DOHH2 (cell line): ENCODE measurements around the gene APOA5.

ENCODE experiments used
- H3F3A ChIP-seq: fragments of 200-600 bp; sonication (generic), shearing (Covaris generic); 2 replicates; pipeline ENCODE4 v1.6.0; 2016; ENCODE audit warnings: antibody characterized with exemption, mild to moderate bottlenecking; ENCODE audit not compliant: control insufficient read depth, insufficient read depth
- H3K27ac ChIP-seq: fragments of 200-600 bp; sonication (generic); 2 replicates; pipeline ENCODE4 v1.5.1; 2014; ENCODE audit warnings: low read depth, mild to moderate bottlenecking, low read length, moderate library complexity
- H3K27me3 ChIP-seq: fragments of 200-600 bp; sonication (generic); 2 replicates; pipeline ENCODE4 v1.6.1; 2014; ENCODE audit warnings: mild to moderate bottlenecking, low read length, mixed read lengths; ENCODE audit not compliant: control insufficient read depth
- H3K36me3 ChIP-seq: fragments of 200-600 bp; sonication (generic); 2 replicates; pipeline ENCODE4 v1.6.1; 2014; ENCODE audit warnings: mild to moderate bottlenecking, low read length, moderate library complexity, mixed read lengths; ENCODE audit not compliant: control insufficient read depth
- H3K4me1 ChIP-seq: fragments of 200-600 bp; sonication (generic); 2 replicates; pipeline ENCODE4 v1.6.1; 2014; ENCODE audit warnings: mild to moderate bottlenecking, low read length, mixed read lengths; ENCODE audit not compliant: control insufficient read depth
- H3K4me2 ChIP-seq: fragments of 200-600 bp; sonication (generic); 2 replicates; pipeline ENCODE4 v1.6.0; 2014; ENCODE audit warnings: mild to moderate bottlenecking, low read length, moderate library complexity
- H3K4me3 ChIP-seq: fragments of 200-600 bp; sonication (generic); 2 replicates; pipeline ENCODE4 v1.5.1; 2014; ENCODE audit warnings: mild to moderate bottlenecking, low read length, mixed read lengths
- H3K79me2 ChIP-seq: fragments of 200-600 bp; sonication (generic); 2 replicates; pipeline ENCODE4 v1.6.1; 2014; ENCODE audit warnings: mild to moderate bottlenecking, low read length, mixed read lengths; ENCODE audit not compliant: control insufficient read depth
- H3K9me2 ChIP-seq: fragments of 200-600 bp; sonication (generic); replicated peaks from 2 replicates; pipeline ENCODE4 v1.6.1; 2014; ENCODE audit warnings: mild to moderate bottlenecking, low read length, mixed read lengths; ENCODE audit not compliant: control insufficient read depth
- H3K9me3 ChIP-seq: fragments of 200-600 bp; sonication (generic); 2 replicates; pipeline ENCODE4 v1.6.1; 2014; ENCODE audit warnings: antibody characterized with exemption, low read length, mixed read lengths; ENCODE audit not compliant: control insufficient read depth, insufficient read depth
- H4K20me1 ChIP-seq: fragments of 200-600 bp; sonication (generic); 2 replicates; pipeline ENCODE4 v1.6.0; 2014; ENCODE audit warnings: low read depth, mild to moderate bottlenecking, antibody characterized with exemption, low read length, moderate library complexity; ENCODE audit not compliant: control insufficient read depth, insufficient read depth
- EZH2phosphoT487 ChIP-seq: fragments of 200-600 bp; sonication (generic); IDR thresholded peaks from 2 replicates; pipeline ENCODE4 v1.6.1; 2017; ENCODE audit warnings: borderline replicate concordance, mild to moderate bottlenecking, antibody characterized with exemption, low read length, moderate library complexity, mixed read lengths
- TF ChIP-seq, protein P1 (sequence below): fragments of 200-600 bp; sonication (generic); IDR thresholded peaks from one replicate; pipeline ENCODE4 v1.5.1; 2014; ENCODE audit warnings: antibody characterized with exemption, mild to moderate bottlenecking, low read depth, low read length; ENCODE audit not compliant: poor library complexity, severe bottlenecking

APOA5 gene

DNA sequence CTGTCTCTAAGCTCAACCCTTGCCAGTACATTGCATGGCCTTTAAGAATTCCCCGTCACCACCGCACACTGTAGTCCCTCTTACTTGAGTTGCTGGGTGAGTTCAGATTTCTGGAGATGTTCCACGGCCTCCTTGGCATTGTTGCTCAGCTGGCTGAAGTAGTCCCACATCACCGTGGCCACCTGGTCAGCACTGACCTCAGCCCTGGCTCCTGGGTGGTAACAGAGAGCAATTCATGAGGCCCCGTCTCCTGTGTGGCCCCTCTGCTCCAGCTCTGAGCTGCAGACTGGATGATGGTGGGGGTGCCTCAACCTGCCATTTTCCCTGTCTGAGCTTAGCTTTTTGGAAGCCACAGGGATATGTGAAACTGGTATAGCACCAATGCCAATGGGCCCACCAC, 30.9 kb upstream of the APOA5 start:
- H3K9me2 ChIP-seq, result no peaks in the 10 kb centered on the region
- H3K79me2 ChIP-seq, result no peaks in the 10 kb centered on the region
- no peaks in the 10 kb centered on the region for H3K36me3 ChIP-seq

DNA sequence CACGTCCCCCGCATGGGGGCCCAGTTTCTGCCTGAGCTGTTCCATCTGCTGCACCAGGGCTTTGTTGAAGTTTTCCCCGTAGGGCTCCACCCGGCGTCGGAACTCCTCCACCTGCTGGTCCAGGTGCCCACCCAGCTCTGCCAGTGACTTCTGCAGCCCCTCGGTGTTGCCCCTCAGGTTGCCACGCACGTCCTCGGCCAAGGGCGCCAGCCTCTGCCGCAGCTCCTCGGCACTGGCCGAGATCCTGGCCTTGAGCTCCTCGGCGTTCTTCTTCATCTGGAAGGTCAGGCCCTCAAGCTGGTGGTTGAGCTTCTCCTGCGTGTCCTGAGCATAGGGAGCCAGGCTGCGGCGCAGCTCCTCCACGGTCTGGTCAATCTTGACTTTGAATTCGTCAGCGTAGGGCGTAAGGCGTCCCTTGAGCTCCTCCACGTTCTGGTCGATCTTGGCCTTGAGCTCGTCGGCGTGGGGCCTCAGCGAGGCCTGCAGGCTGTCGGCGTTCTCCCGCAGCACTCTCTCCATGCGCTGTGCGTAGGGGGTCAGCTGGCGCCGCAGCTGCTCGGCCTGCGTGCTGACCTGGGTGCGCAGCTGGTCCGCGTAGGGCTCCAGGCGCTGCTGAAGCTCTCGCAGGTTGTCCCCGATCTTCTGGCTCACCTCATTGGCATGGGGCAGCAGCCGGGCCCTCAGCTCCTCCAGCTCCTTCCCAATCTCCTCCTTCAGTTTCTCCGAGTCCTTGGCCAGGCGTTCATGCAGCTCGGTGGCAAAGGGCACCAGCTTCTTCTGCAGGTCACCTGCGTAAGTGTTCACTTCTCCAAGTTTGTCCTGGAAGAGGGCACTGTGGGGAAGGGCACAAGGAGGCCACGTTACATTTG, 29.6 kb upstream of the APOA5 start:
- H3K27ac ChIP-seq, result no peak overlapping the region
- no peaks in the 10 kb centered on the region for H3K9me2 ChIP-seq
- no peaks in the 10 kb centered on the region for H3F3A ChIP-seq
- no peaks in the 10 kb centered on the region for H4K20me1 ChIP-seq
- H3K79me2 ChIP-seq, result no peaks in the 10 kb centered on the region
- no peak overlapping the region for H3K4me3 ChIP-seq
- no peak for TF ChIP-seq EZH2phosphoT487
- TF ChIP-seq, protein P1, sequence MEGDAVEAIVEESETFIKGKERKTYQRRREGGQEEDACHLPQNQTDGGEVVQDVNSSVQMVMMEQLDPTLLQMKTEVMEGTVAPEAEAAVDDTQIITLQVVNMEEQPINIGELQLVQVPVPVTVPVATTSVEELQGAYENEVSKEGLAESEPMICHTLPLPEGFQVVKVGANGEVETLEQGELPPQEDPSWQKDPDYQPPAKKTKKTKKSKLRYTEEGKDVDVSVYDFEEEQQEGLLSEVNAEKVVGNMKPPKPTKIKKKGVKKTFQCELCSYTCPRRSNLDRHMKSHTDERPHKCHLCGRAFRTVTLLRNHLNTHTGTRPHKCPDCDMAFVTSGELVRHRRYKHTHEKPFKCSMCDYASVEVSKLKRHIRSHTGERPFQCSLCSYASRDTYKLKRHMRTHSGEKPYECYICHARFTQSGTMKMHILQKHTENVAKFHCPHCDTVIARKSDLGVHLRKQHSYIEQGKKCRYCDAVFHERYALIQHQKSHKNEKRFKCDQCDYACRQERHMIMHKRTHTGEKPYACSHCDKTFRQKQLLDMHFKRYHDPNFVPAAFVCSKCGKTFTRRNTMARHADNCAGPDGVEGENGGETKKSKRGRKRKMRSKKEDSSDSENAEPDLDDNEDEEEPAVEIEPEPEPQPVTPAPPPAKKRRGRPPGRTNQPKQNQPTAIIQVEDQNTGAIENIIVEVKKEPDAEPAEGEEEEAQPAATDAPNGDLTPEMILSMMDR, result no peak
- no peak overlapping the region for H3K4me2 ChIP-seq
- no peaks in the 10 kb centered on the region for H3K9me3 ChIP-seq
- H3K27me3 ChIP-seq, result no peaks in the 10 kb centered on the region; the same call in 1 of the 2 replicates
- H3K36me3 ChIP-seq, result no peaks in the 10 kb centered on the region
- no peaks in the 10 kb centered on the region for H3K4me1 ChIP-seq

More for the DNA sequence above, 30.9 kb upstream of the APOA5 start:
- no peak overlapping the region for H3K27ac ChIP-seq
- no peak for TF ChIP-seq EZH2phosphoT487
- TF ChIP-seq, protein P1, result no peak
- H3F3A ChIP-seq, result no peaks in the 10 kb centered on the region
- H3K27me3 ChIP-seq, result no peaks in the 10 kb centered on the region
- no peaks in the 10 kb centered on the region for H3K4me1 ChIP-seq
- H3K4me2 ChIP-seq, result no peak overlapping the region
- H3K9me3 ChIP-seq, result no peaks in the 10 kb centered on the region
- H4K20me1 ChIP-seq, result no peaks in the 10 kb centered on the region
- H3K4me3 ChIP-seq, result no peak overlapping the region

DNA sequence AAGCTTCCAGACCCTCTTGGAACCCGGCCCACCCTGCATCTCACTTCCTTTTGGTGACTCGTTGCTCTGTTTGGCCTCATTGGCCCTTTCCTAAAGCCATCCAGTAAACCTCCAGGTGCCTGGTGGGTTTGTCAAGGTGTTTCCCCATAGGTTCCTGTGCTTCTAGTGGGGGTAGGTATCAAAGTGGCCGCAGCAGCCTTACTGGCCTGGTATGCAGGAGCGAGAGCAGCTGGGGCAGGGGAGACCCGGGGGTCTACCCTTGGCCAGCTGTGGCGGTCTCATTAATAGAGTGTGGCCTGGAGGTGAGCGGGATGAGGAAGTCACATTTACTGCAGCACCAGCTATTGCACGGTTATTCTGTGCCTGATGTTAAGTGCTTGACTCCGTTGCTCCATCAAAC, 27.4 kb upstream of the APOA5 start:
- Histone ChIP-seq H3K4me2 (no peak overlapping the region), H3K36me3 (no peaks in the 10 kb centered on the region), H4K20me1 (no peaks in the 10 kb centered on the region), H3K9me3 (no peaks in the 10 kb centered on the region), H3K27me3 (no peaks in the 10 kb centered on the region; the same call in 1 of the 2 replicates), H3K79me2 (no peaks in the 10 kb centered on the region), H3K27ac (no peak overlapping the region), H3K4me3 (no peak overlapping the region), H3K9me2 (no peaks in the 10 kb centered on the region), H3F3A (no peaks in the 10 kb centered on the region), H3K4me1 (no peaks in the 10 kb centered on the region)
- TF ChIP-seq, protein P1, result no peak
- no peak for TF ChIP-seq EZH2phosphoT487
